Spleen (tissue), 11 donors: ENCODE results near the gene REC8. TPM values are rescaled to one million over a fixed set of nuclear protein-coding genes. Genes with fewer than 3 reads are reported as not detected.

Experiments used
- DNase-seq: peaks from one replicate; pipeline ENCODE4 v3.0.0-alpha.2; 2020
- H3K27ac ChIP-seq, 8 donors: fragments of 200-600 bp; sonication (generic) in 7 of 8; 1 replicate in 4 of 8; 2 replicates in 4 of 8; pipeline versions ENCODE4 v1.5.0 to v1.8.0; 2016 to 2021; ENCODE audit warnings: inconsistent platforms in 4 of 8, mild to moderate bottlenecking in 4 of 8, moderate library complexity in 1 of 8
- H3K27me3 ChIP-seq, 7 donors: fragments of 200-600 bp; sonication (generic) in 6 of 7; replicated peaks in 1 of 7; 1 replicate in 4 of 7; 2 replicates in 3 of 7; pipeline versions ENCODE4 v1.5.0 to v1.8.0; 2016 to 2021; ENCODE audit warnings: inconsistent platforms in 3 of 7, mild to moderate bottlenecking in 1 of 7
- H3K36me3 ChIP-seq, 6 donors: fragments of 200-600 bp; sonication (generic) in 5 of 6; 1 replicate in 4 of 6; 2 replicates in 2 of 6; pipeline versions ENCODE4 v1.5.0 to v1.8.0; 2016 to 2021; ENCODE audit warnings: inconsistent platforms in 2 of 6
- H3K4me1 ChIP-seq, 6 donors: fragments of 200-600 bp; sonication (generic) in 5 of 6; 1 replicate in 3 of 6; 2 replicates in 3 of 6; pipeline versions ENCODE4 v1.5.0 to v1.8.0; 2016 to 2021; ENCODE audit warnings: inconsistent platforms in 3 of 6
- H3K4me3 ChIP-seq, 8 donors: fragments of 200-600 bp; sonication (generic) in 7 of 8; 1 replicate in 4 of 8; 2 replicates in 4 of 8; pipeline versions ENCODE4 v1.5.0 to v1.8.0; 2016 to 2021; ENCODE audit warnings: inconsistent platforms in 4 of 8, mild to moderate bottlenecking in 4 of 8, moderate library complexity in 2 of 8
- H3K9me3 ChIP-seq, 8 donors: fragments of 200-600 bp; sonication (generic) in 7 of 8; 1 replicate in 4 of 8; 2 replicates in 4 of 8; pipeline versions ENCODE4 v1.5.0 to v1.8.0; 2016 to 2021; ENCODE audit warnings: inconsistent platforms in 4 of 8
- CTCF ChIP-seq, 11 experiments: fragments of 200-600 bp in 7 of 11; fragments of 450-650 bp in 4 of 11; sonication (generic) in 4 of 11; IDR thresholded peaks in 8 of 11; conservative IDR thresholded peaks in 3 of 11; 1 replicate in 7 of 11; 2 replicates in 4 of 11; pipeline versions ENCODE4 v1.4.0 to v1.8.0; 2016 to 2021; ENCODE audit warnings: antibody characterized with exemption in 11 of 11, inconsistent platforms in 4 of 11, mild to moderate bottlenecking in 1 of 11
- POLR2A ChIP-seq, 3 donors: fragments of 450-650 bp; IDR thresholded peaks; one replicate each; pipeline ENCODE4 v1.5.1; 2017; ENCODE audit warnings: antibody characterized with exemption in 3 of 3, mild to moderate bottlenecking in 1 of 3
- POLR2AphosphoS5 ChIP-seq, 3 donors: sonication (generic); formaldehyde crosslinking; IDR thresholded peaks; one replicate each; pipeline ENCODE4 v1.5.1; 2017; ENCODE audit warnings: antibody characterized with exemption in 3 of 3
- WGBS, 5 donors: extraction: QIAGEN DNeasy Blood & Tissue Kit in 3 of 5; methylation state at CpG; one replicate each; pipeline versions ENCODE4 v1.1.5 to v1.1.7; 2013 to 2018; 5-methylcytosine and 5-hydroxymethylcytosine counted together
- intact Hi-C: fragments of 100-400 bp; cut with DNase I; formaldehyde crosslinking; loops from one replicate; pipeline ENCODE4 v1.15.0; 2023; ENCODE audit warnings: low total_unique reads
- polyA plus RNA-seq, 3 donors: library from polyadenylated mRNA; stranded (reverse); fragments of 200-250 nt; gene quantifications; one replicate each; pipeline ENCODE4 v1.2.1, GENCODE V29; 2013
- total RNA-seq, 7 donors: library from RNA; depleted of rRNA in 3 of 7; stranded (reverse); fragments of >200 nt in 3 of 7; fragmentation: NEBNext Ultra II Directional in 4 of 7; extraction: Animal tissue kit (Norgen Biotek cat#: 25700) in 4 of 7; gene quantifications; one replicate each; pipeline versions ENCODE4 v1.1.0 to v1.2.1, GENCODE V29; 2016 to 2021
- donor health status: healthy with polysubstance abuse.
- donor health status: DM: no; HTN: no; CAD: no; lungs with moderate emphysema.
- donor health status: DM: no; HTN: no; CAD: no.
- donor health status: Bipolar disorder and iron deficiency.
- donor health status: healthy.
- donor health status: DM: no; HTN: no; CAD: no.
- donor health status: DM: yes; HTN: yes; CAD: no.

The REC8 gene
- total and polyA plus RNA-seq, 10 donors = 23.5 to 51.6 (median 40.2) TPM

GRCh38 chr14:24139272-24139934, 32.5 kb upstream of the REC8 start:
- H3K27ac ChIP-seq = peak overlapping the region in 5 of 8 donors; percentile 95 to 98 (median 96)
- TF ChIP-seq CTCF (IDR thresholded peaks at IDR 0.05 in 8 of 11, conservative IDR thresholded peaks at IDR 0.05 in 3 of 11) (no peak), POLR2A (IDR thresholded peaks at IDR 0.05) (no peak), POLR2AphosphoS5 (IDR thresholded peaks at IDR 0.05) (no peak)
- intact Hi-C loops = no loop called here
- H3K27me3 ChIP-seq = no peaks in the 10 kb centered on the region
- peaks cover 3 to 55% (median 36%) of the 10 kb centered on the region in 6 donors for H3K36me3 ChIP-seq
- H3K4me1 ChIP-seq = peaks cover 42 to 92% (median 67%) of the 10 kb centered on the region in 6 donors
- H3K9me3 ChIP-seq = no peaks in the 10 kb centered on the region
- peak; percentile 78 for DNase-seq
- H3K4me3 ChIP-seq = peak overlapping the region in 2 of 8 donors; percentile 88 to 98
- 73 to 89% (median 84%) methylated on average over 9 of the region's 9 CpGs for WGBS, 5 donors

GRCh38 chr14:24141097-24141880, 30.6 kb upstream of the REC8 start, which contains the start of gene EMC9:
TSS of gene EMC9 (minus strand) at chr14:24141591. CDS start at chr14:24141304, 287 bp downstream.
- peak within 1 kb of the TSS; percentile 63 to 98 (median 86) for H3K4me3 ChIP-seq
- DNase-seq = peak; percentile 99
- intact Hi-C loops = no loop called here
- 0 to 1% (median 0%) methylated on average over 19 to 65 of the region's 65 CpGs for WGBS, 5 donors
- H3K4me1 ChIP-seq = peaks cover 54 to 95% (median 78%) of the 10 kb centered on the region in 6 donors
- peaks cover 3 to 67% (median 41%) of the 10 kb centered on the region in 6 donors for H3K36me3 ChIP-seq
- TF ChIP-seq CTCF (IDR thresholded peaks at IDR 0.05 in 8 of 11, conservative IDR thresholded peaks at IDR 0.05 in 3 of 11) = peak; percentile 76 to 94 (median 90)
- TF ChIP-seq POLR2A (IDR thresholded peaks at IDR 0.05) = peak in 2 of 3 donors; percentile 33 to 74
- peak; percentile 94 to 96 (median 95) for TF ChIP-seq POLR2AphosphoS5 (IDR thresholded peaks at IDR 0.05)
- no peaks in the 10 kb centered on the region for H3K9me3 ChIP-seq
- no peaks in the 10 kb centered on the region for H3K27me3 ChIP-seq
- peak within 1 kb of the TSS; percentile 88 to 97 (median 94) for H3K27ac ChIP-seq

GRCh38 chr14:24143511-24143910, 28.4 kb upstream of the REC8 start:
- H3K4me3 ChIP-seq = no peak overlapping the region
- no peaks in the 10 kb centered on the region for H3K27me3 ChIP-seq
- TF ChIP-seq POLR2AphosphoS5 (IDR thresholded peaks at IDR 0.05) (no peak), POLR2A (IDR thresholded peaks at IDR 0.05) (no peak), CTCF (IDR thresholded peaks at IDR 0.05 in 8 of 11, conservative IDR thresholded peaks at IDR 0.05 in 3 of 11) (no peak)
- no peaks in the 10 kb centered on the region for H3K9me3 ChIP-seq
- H3K36me3 ChIP-seq = peaks cover under 1 to 54% (median 28%) of the 10 kb centered on the region in 6 donors
- peaks cover 45 to 83% (median 65%) of the 10 kb centered on the region in 6 donors for H3K4me1 ChIP-seq
- peak overlapping the region in 3 of 8 donors; percentile 6 to 99 (median 94) for H3K27ac ChIP-seq
- intact Hi-C loops = no loop called here
- DNase-seq = peak; percentile 36
- 74 to 93% (median 84%) methylated on average over 2 of the region's 2 CpGs for WGBS, 5 donors
